ENCODE results near the gene KCNJ6.

Gene KCNJ6

GRCh38 chr21:37711836-37712568 lies 204.3 kb downstream of the KCNJ6 start:
- H3K4me3 ChIP-seq (ENCODE audit: low read depth, low read length) = no peak overlapping the region
- peak; percentile 81 for DNase-seq
- peaks cover 4% of the 10 kb centered on the region for H3K9me3 ChIP-seq (ENCODE audit: severe bottlenecking)
- H3K36me3 ChIP-seq = no peaks in the 10 kb centered on the region
- H3K27me3 ChIP-seq (ENCODE audit: insufficient read depth, low read depth, severe bottlenecking) = no peaks in the 10 kb centered on the region
- TF ChIP-seq, protein P1, sequence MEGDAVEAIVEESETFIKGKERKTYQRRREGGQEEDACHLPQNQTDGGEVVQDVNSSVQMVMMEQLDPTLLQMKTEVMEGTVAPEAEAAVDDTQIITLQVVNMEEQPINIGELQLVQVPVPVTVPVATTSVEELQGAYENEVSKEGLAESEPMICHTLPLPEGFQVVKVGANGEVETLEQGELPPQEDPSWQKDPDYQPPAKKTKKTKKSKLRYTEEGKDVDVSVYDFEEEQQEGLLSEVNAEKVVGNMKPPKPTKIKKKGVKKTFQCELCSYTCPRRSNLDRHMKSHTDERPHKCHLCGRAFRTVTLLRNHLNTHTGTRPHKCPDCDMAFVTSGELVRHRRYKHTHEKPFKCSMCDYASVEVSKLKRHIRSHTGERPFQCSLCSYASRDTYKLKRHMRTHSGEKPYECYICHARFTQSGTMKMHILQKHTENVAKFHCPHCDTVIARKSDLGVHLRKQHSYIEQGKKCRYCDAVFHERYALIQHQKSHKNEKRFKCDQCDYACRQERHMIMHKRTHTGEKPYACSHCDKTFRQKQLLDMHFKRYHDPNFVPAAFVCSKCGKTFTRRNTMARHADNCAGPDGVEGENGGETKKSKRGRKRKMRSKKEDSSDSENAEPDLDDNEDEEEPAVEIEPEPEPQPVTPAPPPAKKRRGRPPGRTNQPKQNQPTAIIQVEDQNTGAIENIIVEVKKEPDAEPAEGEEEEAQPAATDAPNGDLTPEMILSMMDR (IDR thresholded peaks at IDR 0.05; ENCODE audit: low read depth, low read length) = peak; percentile 98
- no peak overlapping the region for H3K27ac ChIP-seq

- DNase-seq = no peak
- H3K36me3 ChIP-seq = no peaks in the 10 kb centered on the region
- H3K27me3 ChIP-seq (ENCODE audit: insufficient read depth, low read depth, severe bottlenecking) = no peaks in the 10 kb centered on the region
- no peak overlapping the region for H3K4me3 ChIP-seq (ENCODE audit: low read depth, low read length)
- H3K27ac ChIP-seq = no peak overlapping the region
- H3K9me3 ChIP-seq (ENCODE audit: severe bottlenecking) = peaks cover 4% of the 10 kb centered on the region
- TF ChIP-seq, protein P1 (IDR thresholded peaks at IDR 0.05; ENCODE audit: low read depth, low read length) = no peak
Observed at GRCh38 chr21:37711286-37711829, 204.9 kb downstream of the KCNJ6 start.

GRCh38 chr21:37710546-37711285 lies 205.5 kb downstream of the KCNJ6 start:
- H3K27me3 ChIP-seq (ENCODE audit: insufficient read depth, low read depth, severe bottlenecking) = no peaks in the 10 kb centered on the region
- TF ChIP-seq, protein P1 (IDR thresholded peaks at IDR 0.05; ENCODE audit: low read depth, low read length) = no peak
- no peaks in the 10 kb centered on the region for H3K36me3 ChIP-seq
- H3K9me3 ChIP-seq (ENCODE audit: severe bottlenecking) = peaks cover 4% of the 10 kb centered on the region
- H3K4me3 ChIP-seq (ENCODE audit: low read depth, low read length) = no peak overlapping the region
- H3K27ac ChIP-seq = no peak overlapping the region
- DNase-seq = no peak

DNA sequence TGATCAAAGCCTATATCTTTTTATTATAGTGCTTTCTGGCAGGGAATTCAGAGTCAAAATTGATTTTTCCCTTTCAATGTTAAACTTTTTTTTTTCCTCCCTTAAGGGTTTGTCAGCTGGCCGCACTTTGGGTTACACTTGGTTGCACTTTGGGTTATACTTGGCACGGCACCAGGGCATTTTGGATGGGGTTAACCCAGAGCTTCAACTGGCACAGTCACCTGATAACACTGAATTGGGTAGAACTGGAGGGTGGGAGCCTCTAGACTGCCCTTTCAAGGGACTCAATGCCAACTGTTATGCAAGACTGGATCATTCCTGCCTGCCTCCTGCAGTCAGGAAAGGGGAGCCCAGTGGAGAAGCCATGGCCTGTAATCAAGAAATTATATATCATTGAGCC lies 211.5 kb downstream of the KCNJ6 start:
- H3K9me3 ChIP-seq (ENCODE audit: severe bottlenecking) = no peaks in the 10 kb centered on the region
- no peak overlapping the region for H3K4me3 ChIP-seq (ENCODE audit: low read depth, low read length)
- TF ChIP-seq, protein P1 (IDR thresholded peaks at IDR 0.05; ENCODE audit: low read depth, low read length) = no peak
- no peak overlapping the region for H3K27ac ChIP-seq
- DNase-seq = no peak
- no peaks in the 10 kb centered on the region for H3K27me3 ChIP-seq (ENCODE audit: insufficient read depth, low read depth, severe bottlenecking)
- no peaks in the 10 kb centered on the region for H3K36me3 ChIP-seq

DNA sequence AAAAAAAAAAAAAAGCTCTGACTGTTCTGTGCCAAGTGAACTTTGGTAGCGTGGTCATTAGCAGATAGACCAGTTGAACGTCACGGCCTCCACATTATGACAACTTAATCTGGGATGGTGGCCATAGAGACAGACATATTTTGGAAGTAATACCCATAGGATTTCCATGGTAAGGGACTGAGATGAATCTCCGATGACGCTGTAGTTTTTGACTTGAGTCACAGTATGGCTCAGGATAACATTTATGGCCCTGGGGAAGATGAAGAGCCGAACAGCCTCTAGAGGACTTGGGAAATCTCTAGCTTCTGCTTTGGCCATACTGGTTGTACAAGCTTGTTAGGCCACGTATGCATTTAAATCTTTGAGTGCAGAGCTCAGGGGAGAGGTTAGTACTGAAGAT lies 214.0 kb downstream of the KCNJ6 start:
- Histone ChIP-seq H3K36me3 (no peaks in the 10 kb centered on the region), H3K9me3 (ENCODE audit: severe bottlenecking) (peaks cover 2% of the 10 kb centered on the region), H3K4me3 (ENCODE audit: low read depth, low read length) (no peak overlapping the region), H3K27me3 (ENCODE audit: insufficient read depth, low read depth, severe bottlenecking) (no peaks in the 10 kb centered on the region), H3K27ac (no peak overlapping the region)
- no peak for DNase-seq
- TF ChIP-seq, protein P1 (IDR thresholded peaks at IDR 0.05; ENCODE audit: low read depth, low read length) = no peak
